ENCODE data around the gene FRK. TPM values are rescaled to one million over a fixed set of nuclear protein-coding genes. Genes with fewer than 3 reads are reported as not detected.
A peak's percentile ranks its signal among the peaks of the same experiment; 100 is the strongest.

FRK gene, protein sequence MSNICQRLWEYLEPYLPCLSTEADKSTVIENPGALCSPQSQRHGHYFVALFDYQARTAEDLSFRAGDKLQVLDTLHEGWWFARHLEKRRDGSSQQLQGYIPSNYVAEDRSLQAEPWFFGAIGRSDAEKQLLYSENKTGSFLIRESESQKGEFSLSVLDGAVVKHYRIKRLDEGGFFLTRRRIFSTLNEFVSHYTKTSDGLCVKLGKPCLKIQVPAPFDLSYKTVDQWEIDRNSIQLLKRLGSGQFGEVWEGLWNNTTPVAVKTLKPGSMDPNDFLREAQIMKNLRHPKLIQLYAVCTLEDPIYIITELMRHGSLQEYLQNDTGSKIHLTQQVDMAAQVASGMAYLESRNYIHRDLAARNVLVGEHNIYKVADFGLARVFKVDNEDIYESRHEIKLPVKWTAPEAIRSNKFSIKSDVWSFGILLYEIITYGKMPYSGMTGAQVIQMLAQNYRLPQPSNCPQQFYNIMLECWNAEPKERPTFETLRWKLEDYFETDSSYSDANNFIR
- total RNA-seq (2022) (0.82 and 0.98 TPM in 2 replicates), Bru-seq, nascent RNA (percentile 46 among the genes with signal in this experiment), BruChase-seq, experiment 1, labeled RNA remaining after a 6-hour chase (percentile 39 among the genes with signal in this experiment), BruChase-seq, experiment 2, labeled RNA remaining after a 2-hour chase (percentile 44 among the genes with signal in this experiment)
- long read RNA-seq: 0 reads

DNA sequence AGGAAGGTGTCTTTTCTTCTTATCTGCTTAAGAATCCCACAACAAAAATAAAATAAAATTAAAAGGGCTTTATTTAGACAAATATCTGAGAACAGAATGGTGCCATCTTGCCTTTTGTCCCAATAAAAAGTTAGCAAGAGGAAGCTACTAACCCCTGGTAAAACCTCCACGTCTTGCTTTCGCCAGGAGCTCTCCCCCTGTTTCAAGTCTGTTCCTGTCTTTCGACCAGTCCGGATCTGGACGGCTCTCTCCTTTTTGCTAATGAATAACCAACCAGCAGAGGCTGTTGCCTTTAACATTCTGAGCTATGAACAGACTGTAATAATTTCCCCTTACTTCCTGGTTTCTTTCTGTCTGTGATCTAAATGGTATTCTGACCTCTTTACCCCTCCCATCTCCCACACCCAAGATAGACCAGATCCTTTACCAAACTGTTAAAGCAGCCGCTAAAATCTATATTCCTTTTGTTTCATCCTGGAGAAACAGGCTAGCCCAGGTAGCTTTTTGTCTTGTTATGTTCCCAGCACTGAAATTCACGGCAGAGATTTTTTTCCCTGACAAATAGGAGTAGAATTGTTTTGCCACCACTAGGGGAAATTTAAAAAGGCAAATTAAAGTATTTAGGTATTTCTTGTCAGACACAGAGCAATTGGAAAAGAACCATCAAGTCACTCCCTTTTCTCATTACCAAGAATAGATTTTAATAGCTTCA is at the start of gene FRK:
TSS of gene FRK (minus strand) at position 320 of the 712 bp plus-strand sequence. CDS start 580 bp downstream, outside the sequence.
- Mint-ChIP-seq H3K27ac (ENCODE audit: low read depth, unreplicated experiment) (peak within 1 kb of the TSS; percentile 96), H3K4me1 (ENCODE audit: insufficient read depth, unreplicated experiment) (peaks cover 28% of the 10 kb centered on the region), H3K36me3 (ENCODE audit: insufficient read depth, unreplicated experiment) (no peaks in the 10 kb centered on the region), H3K9me3 (ENCODE audit: unreplicated experiment) (no peaks in the 10 kb centered on the region), H3K27me3 (ENCODE audit: insufficient read depth, unreplicated experiment) (no peaks in the 10 kb centered on the region), H3K4me3 (ENCODE audit: unreplicated experiment) (peak within 1 kb of the TSS; percentile 76)
- BruUV-seq (replicated peaks): no TSS peak
- peak; percentile 79 for DNase-seq (ENCODE audit: unreplicated experiment)
- intact Hi-C loops (cut with micrococcal nuclease): loop anchor here (1.0 kb wide), 2 partner anchors 41 to 49 kb away; no protein-coding TSS in a partner anchor
- TF ChIP-seq, protein P1, sequence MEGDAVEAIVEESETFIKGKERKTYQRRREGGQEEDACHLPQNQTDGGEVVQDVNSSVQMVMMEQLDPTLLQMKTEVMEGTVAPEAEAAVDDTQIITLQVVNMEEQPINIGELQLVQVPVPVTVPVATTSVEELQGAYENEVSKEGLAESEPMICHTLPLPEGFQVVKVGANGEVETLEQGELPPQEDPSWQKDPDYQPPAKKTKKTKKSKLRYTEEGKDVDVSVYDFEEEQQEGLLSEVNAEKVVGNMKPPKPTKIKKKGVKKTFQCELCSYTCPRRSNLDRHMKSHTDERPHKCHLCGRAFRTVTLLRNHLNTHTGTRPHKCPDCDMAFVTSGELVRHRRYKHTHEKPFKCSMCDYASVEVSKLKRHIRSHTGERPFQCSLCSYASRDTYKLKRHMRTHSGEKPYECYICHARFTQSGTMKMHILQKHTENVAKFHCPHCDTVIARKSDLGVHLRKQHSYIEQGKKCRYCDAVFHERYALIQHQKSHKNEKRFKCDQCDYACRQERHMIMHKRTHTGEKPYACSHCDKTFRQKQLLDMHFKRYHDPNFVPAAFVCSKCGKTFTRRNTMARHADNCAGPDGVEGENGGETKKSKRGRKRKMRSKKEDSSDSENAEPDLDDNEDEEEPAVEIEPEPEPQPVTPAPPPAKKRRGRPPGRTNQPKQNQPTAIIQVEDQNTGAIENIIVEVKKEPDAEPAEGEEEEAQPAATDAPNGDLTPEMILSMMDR (IDR thresholded peaks at IDR 0.05; ENCODE audit: unreplicated experiment): peak; percentile 29
- ChIA-PET CTCF (interaction anchor here (0.6 to 4.5 kb wide), 35 partner anchors 8 to 1396 kb away, joined by 3 to 47 read pairs (median 5); partner anchors contain the start of gene NT5DC1), POLR2A (interaction anchor here (0.7 to 5.0 kb wide), 24 partner anchors 8 to 608 kb away, joined by 3 to 66 read pairs (median 5); partner anchors contain the start of genes NT5DC1, RWDD1 and ZUP1)

DNA sequence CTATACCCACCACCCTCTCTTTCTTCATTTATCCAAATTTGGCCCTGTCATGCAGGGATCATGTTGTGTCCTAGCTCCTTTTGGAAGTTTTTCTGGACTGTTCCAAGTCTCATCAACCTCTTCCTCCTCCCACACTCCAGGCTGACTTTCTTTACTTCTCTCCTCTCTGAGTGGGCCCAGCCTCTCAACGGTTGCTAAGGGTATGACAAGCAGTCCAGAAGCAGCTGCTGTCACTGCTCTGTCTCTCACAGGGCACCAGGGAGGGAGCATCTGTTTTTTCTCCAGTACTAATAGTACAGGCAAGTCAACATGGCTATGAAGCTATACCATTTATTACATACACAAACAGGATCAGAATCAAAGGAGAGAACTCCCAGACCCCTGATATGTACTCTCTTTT is 48.1 kb upstream of the FRK start:
- intact Hi-C loops (cut with micrococcal nuclease): no loop called here
- H3K4me1 Mint-ChIP-seq (ENCODE audit: insufficient read depth, unreplicated experiment): peaks cover 6% of the 10 kb centered on the region
- BruUV-seq (replicated peaks): no TSS peak
- H3K4me3 Mint-ChIP-seq (ENCODE audit: unreplicated experiment): no peak overlapping the region
- no peaks in the 10 kb centered on the region for H3K27me3 Mint-ChIP-seq (ENCODE audit: insufficient read depth, unreplicated experiment)
- ChIA-PET CTCF (interaction anchor here (0.7 to 1.5 kb wide), 6 partner anchors 9 to 159 kb away, joined by 3 to 6 read pairs (median 4); no protein-coding TSS in a partner anchor), POLR2A (interaction anchor here (0.6 kb wide), 1 partner anchor 8 kb away, joined by 3 read pairs; the partner anchor contains the start of gene NT5DC1)
- TF ChIP-seq, protein P1 (IDR thresholded peaks at IDR 0.05; ENCODE audit: unreplicated experiment): no peak
- H3K9me3 Mint-ChIP-seq (ENCODE audit: unreplicated experiment): no peaks in the 10 kb centered on the region
- no peak for DNase-seq (ENCODE audit: unreplicated experiment)
- H3K36me3 Mint-ChIP-seq (ENCODE audit: insufficient read depth, unreplicated experiment): peaks cover 29% of the 10 kb centered on the region
- no peak overlapping the region for H3K27ac Mint-ChIP-seq (ENCODE audit: low read depth, unreplicated experiment)

DNA sequence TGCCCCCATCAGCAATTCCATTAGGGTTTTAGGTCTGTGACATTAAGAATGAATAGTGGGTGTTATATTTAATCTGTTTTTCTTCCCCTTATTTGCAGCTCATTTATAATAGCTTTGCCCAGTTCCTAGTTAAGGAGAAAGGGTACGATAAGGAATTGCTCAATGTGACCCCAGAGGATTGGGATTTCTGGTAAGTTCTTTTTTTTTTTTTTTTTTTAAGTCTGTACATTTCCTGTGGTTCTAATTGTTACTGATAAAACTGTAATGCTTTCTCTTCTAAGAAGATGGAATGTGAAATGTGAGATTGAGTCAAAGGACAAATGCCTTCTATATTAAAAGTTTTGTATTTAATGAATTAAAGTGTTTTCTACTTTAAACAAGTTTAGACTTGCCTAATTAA is 45.5 kb upstream of the FRK start:
- intact Hi-C loops (cut with micrococcal nuclease): no loop called here
- TF ChIP-seq, protein P1 (IDR thresholded peaks at IDR 0.05; ENCODE audit: unreplicated experiment): no peak
- DNase-seq (ENCODE audit: unreplicated experiment): no peak
- Mint-ChIP-seq H3K9me3 (ENCODE audit: unreplicated experiment) (no peaks in the 10 kb centered on the region), H3K36me3 (ENCODE audit: insufficient read depth, unreplicated experiment) (peaks cover 15% of the 10 kb centered on the region), H3K27me3 (ENCODE audit: insufficient read depth, unreplicated experiment) (no peaks in the 10 kb centered on the region), H3K4me3 (ENCODE audit: unreplicated experiment) (no peak overlapping the region), H3K27ac (ENCODE audit: low read depth, unreplicated experiment) (no peak overlapping the region), H3K4me1 (ENCODE audit: insufficient read depth, unreplicated experiment) (peaks cover 15% of the 10 kb centered on the region)
- POLR2A ChIA-PET: interaction anchor here (2.2 kb wide), 1 partner anchor 45 kb away, joined by 6 read pairs; the partner anchor contains the start of gene FRK
- no TSS peak for BruUV-seq (replicated peaks)
- CTCF ChIA-PET: interaction anchor here (0.6 to 2.4 kb wide), 9 partner anchors 9 to 1825 kb away, joined by 3 to 8 read pairs (median 4); partner anchors contain the start of gene FRK
